Activated naive CD4-positive, alpha-beta T cell treated with anti-CD3 and anti-CD28 coated beads, Interleukin-2, amount 50 U/mL, for 72 hours (primary cell): ENCODE measurements around the gene FLOT2. TPM values are rescaled to one million over a fixed set of nuclear protein-coding genes. Genes with fewer than 3 reads are reported as not detected.
A peak's percentile ranks its signal among the peaks of the same experiment; 100 is the strongest.
"Not testable (repeated sequence)": the region's sequence is repeated elsewhere in the genome, so short reads cannot be mapped to it uniquely, and the experiment has no call there.

Experiments used
- ATAC-seq, 2 donors: fragments of 150-1000 bp; cut with Tn5 transposase; 2 replicates each; pipeline ENCODE4 v1.10.0; 2021; ENCODE audit warnings: mild to moderate bottlenecking in 2 of 2, moderate library complexity in 2 of 2
- DNase-seq, 2 donors: peaks; one replicate each; pipeline ENCODE4 v3.0.0; 2021 to 2022; ENCODE audit warnings: low spot score in 2 of 2
- H3K27ac Mint-ChIP-seq, 2 donors: one replicate each; pipeline ENCODE4 v1.8.0; 2022; ENCODE audit warnings: mild to moderate bottlenecking in 2 of 2, mixed read lengths in 2 of 2
- H3K36me3 Mint-ChIP-seq, 2 donors: one replicate each; pipeline ENCODE4 v1.8.0; 2022; ENCODE audit warnings: mixed read lengths in 2 of 2
- H3K9me3 Mint-ChIP-seq, 2 donors: one replicate each; pipeline ENCODE4 v1.8.0; 2022; ENCODE audit warnings: mixed read lengths in 2 of 2
- total RNA-seq, 2 donors: library from RNA; stranded (reverse); gene quantifications; one replicate each; pipeline ENCODE4 v1.2.3, GENCODE V29; 2022

Gene FLOT2
- total RNA-seq, 2 donors from 2014 or later = 44.9 to 102 TPM

DNA sequence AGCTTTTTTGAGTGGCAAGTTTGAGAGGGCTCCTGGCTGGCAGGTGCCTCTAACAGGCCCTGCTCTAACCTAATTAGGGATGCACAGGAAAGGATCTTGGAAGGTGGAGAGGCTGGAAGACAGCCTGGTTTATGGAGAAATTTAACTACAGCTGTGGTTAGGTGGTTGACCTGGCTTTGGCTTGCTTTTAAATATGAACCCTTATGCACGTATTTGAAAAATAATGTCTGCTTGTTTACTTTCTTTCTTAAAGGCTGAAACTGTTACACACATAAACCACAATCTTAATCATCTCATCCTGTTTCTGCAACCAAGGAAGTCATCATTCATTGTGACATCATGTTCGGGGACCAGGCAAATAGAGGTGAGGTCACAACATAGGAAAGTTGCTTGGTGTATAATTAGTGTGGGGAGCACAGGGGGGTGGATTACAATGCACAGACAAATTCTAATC lies 28.4 kb upstream of the FLOT2 start:
- Mint-ChIP-seq H3K9me3 (peaks cover 11 to 12% of the 10 kb centered on the region in 2 donors), H3K27ac (peak overlapping the region; percentile 13 to 85), H3K36me3 (peaks cover 56 to 83% of the 10 kb centered on the region in 2 donors)
- ATAC-seq (peak; percentile 73 to 83), DNase-seq (peak in 1 of 2 donors; percentile 27)

DNA sequence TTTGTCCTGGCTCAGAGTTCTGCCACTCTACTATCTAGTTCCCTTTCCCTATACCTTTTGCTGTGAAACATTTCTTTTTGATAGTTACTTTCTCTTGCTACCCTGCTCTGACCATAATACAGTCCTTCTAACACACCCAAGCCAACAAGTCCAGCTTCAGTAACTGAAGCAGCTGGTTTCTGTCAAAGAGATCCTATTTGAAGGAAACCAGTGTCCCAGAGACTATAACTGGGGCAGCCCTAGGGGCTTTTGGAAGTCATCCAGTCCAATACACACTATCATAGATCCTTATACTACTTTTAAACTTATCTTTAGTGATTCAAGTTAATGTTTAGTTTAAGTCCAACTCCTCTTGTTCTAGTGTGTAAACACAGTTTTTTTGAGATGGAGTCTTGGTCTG lies 22.7 kb upstream of the FLOT2 start:
- DNase-seq (no peak), ATAC-seq (no peak)
- Mint-ChIP-seq H3K27ac (peak overlapping the region in 1 of 2 donors; percentile 82), H3K36me3 (peaks cover 37 to 68% of the 10 kb centered on the region in 2 donors), H3K9me3 (peaks cover 2 to 3% of the 10 kb centered on the region in 2 donors)

DNA sequence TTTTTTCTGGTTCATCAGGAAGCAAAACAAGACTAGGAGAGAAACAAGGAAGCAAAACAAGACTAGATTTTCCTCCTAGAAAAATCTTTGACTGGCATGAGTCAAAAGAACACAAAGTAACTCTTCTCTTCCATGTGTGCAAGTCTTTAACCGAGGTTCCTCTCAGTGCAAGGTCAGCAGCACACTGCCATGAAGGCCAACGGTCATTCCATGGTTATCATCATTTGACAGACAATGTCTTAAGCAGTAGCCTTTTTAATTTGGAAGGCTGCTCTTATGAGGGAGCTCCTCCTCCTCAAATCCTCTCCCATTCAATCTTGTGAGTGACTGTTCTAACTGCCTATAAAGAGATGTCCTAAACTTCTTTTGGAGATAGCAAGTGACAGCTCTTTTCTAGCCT lies 20.8 kb upstream of the FLOT2 start:
- H3K9me3 Mint-ChIP-seq = peaks cover 8 to 10% of the 10 kb centered on the region in 2 donors
- H3K27ac Mint-ChIP-seq = peak overlapping the region; percentile 16 to 50
- DNase-seq (no peak), ATAC-seq (no peak)
- H3K36me3 Mint-ChIP-seq = peaks cover 32 to 67% of the 10 kb centered on the region in 2 donors

DNA sequence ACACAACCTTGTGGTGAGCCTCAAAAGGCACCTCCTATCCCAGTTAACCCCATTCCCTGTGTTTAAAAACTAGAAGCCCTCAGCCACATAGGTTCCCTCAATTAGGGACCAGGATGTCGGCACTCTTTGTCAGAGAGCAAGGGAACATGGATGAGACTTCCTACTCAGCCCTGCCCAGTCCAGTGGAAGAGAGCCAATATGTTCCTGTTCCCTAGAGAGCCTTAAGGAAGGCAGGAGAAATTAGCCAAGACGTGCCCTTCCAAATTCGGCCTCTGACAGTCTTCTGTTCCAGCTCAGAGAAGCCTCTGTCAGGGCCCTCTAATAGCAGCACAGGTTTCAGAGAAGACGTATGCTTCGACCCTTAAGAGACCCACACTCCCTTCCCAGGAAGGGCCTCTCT lies 19.9 kb upstream of the FLOT2 start:
- peak overlapping the region in 1 of 2 donors; percentile 16 for H3K27ac Mint-ChIP-seq
- H3K36me3 Mint-ChIP-seq = peaks cover 32 to 59% of the 10 kb centered on the region in 2 donors
- DNase-seq (no peak), ATAC-seq (no peak)
- peaks cover 8 to 10% of the 10 kb centered on the region in 2 donors for H3K9me3 Mint-ChIP-seq

DNA sequence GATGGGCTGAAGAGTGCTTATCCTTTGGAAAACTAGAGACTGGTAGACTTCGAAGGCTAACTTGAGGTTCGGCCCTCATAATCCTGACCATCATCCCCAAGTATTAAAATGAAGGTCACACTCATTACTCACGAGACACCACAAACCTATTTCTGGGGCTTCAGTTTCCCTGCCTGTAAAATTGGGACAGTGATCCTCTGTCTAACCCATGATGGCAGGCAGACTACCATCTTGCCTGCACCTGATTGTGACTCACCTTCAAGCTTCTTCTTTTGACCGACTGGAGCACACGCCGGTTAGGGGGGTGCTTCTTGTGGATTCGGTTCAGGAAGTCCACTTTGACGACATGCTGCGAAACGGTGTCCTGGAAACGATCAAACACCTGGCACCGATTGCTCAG lies 19.5 kb upstream of the FLOT2 start:
- peaks cover 8 to 10% of the 10 kb centered on the region in 2 donors for H3K9me3 Mint-ChIP-seq
- ATAC-seq (no peak), DNase-seq (no peak)
- H3K27ac Mint-ChIP-seq = peak overlapping the region; percentile 25 to 79
- peaks cover 34 to 58% of the 10 kb centered on the region in 2 donors for H3K36me3 Mint-ChIP-seq

- DNase-seq = no peak
- H3K9me3 Mint-ChIP-seq = peaks cover 8 to 10% of the 10 kb centered on the region in 2 donors
- peak overlapping the region; percentile 25 to 85 for H3K27ac Mint-ChIP-seq
- H3K36me3 Mint-ChIP-seq = peaks cover 33 to 53% of the 10 kb centered on the region in 2 donors
- ATAC-seq = peak in 1 of 2 donors; percentile 43
Measured at GRCh38 chr17:28916302-28916934, 18.9 kb upstream of the FLOT2 start.

DNA sequence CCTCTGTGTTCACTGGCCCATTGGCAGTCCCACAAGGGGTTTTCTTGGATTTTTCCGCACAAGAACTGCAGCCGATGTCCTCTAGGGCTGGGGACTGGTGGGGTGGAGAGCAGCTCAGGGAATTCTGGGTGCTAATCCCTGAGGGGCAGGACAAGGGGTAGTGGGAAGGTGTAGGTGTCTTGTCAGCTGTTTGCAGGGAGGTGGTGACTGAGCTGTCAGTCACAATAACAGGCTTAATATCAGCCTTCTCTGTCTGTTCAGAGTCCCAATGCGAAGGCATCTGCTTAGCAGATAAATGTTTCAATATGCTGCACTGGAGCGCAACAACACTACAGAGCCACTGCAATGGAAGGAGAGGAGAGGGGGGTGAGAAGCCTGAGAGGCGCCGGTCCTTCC lies 15.4 kb upstream of the FLOT2 start:
- Mint-ChIP-seq H3K36me3 (peaks cover 30 to 32% of the 10 kb centered on the region in 2 donors), H3K9me3 (peaks cover 8 to 10% of the 10 kb centered on the region in 2 donors), H3K27ac (peak overlapping the region in 1 of 2 donors; percentile 8)
- ATAC-seq (no peak), DNase-seq (no peak)

GRCh38 chr17:28912281-28912937 lies 14.9 kb upstream of the FLOT2 start:
- Mint-ChIP-seq H3K27ac (peak overlapping the region; percentile 13 to 36), H3K36me3 (peaks cover 28 to 32% of the 10 kb centered on the region in 2 donors), H3K9me3 (peaks cover 8 to 10% of the 10 kb centered on the region in 2 donors)
- no peak for ATAC-seq
- DNase-seq = no peak

GRCh38 chr17:28911411-28912045 lies 14.0 kb upstream of the FLOT2 start:
- peaks cover 22 to 29% of the 10 kb centered on the region in 2 donors for H3K36me3 Mint-ChIP-seq
- peaks cover 8 to 10% of the 10 kb centered on the region in 2 donors for H3K9me3 Mint-ChIP-seq
- DNase-seq (no peak), ATAC-seq (no peak)
- peak overlapping the region in 1 of 2 donors; percentile 13 for H3K27ac Mint-ChIP-seq

- H3K27ac Mint-ChIP-seq = no peak overlapping the region
- ATAC-seq (no peak), DNase-seq (no peak)
- H3K9me3 Mint-ChIP-seq = peaks cover 8 to 10% of the 10 kb centered on the region in 2 donors
- H3K36me3 Mint-ChIP-seq = peaks cover 16 to 19% of the 10 kb centered on the region in 2 donors
Measured at GRCh38 chr17:28910534-28910933, 13.0 kb upstream of the FLOT2 start.

- DNase-seq (no peak), ATAC-seq (no peak)
- Mint-ChIP-seq H3K9me3 (no peaks in the 10 kb centered on the region), H3K27ac (peak overlapping the region; percentile 57 to 90), H3K36me3 (peaks cover 3 to 6% of the 10 kb centered on the region in 2 donors)
Measured at GRCh38 chr17:28908640-28909167, 11.2 kb upstream of the FLOT2 start.

DNA sequence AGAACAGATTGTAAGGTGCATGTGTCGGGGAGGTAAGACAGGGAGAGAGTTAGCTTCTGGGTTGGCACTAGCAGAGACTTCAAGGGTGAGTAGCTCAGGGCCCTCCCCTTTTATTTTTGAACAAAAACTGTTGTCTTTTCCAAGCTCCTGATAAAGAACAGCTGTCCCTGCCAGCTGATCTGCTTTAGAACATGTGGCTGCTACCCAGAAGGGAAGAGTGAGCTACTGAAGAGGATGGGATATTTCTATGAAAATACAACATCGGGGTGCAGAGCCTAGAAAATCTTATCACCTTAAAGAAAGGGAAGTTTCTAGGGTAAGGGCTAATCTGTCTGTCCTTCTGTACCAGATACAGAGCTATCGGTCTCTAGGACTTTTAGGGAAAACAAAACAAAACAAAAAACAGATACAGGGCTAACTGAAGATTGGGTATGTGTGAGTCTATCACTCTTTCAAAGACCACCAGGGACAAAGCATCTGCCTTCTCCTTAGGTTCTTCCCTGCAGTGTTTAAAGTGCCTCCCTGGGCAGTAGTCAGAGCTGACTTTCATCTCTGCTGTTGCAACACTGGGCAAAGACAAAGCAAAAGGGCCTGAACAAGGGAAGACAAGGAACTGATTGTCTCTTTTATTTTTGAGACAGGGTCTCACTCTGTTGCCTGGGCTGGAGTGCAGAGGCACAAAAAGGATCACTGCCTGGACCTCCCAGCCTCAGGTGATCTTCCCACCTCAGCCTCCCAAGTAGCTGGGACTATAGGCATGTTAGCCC lies 10.4 kb upstream of the FLOT2 start:
- no peak for ATAC-seq
- Mint-ChIP-seq H3K27ac (peak overlapping the region in 1 of 2 donors; percentile 94), H3K36me3 (peaks cover 0 to 6% of the 10 kb centered on the region in 2 donors), H3K9me3 (no peaks in the 10 kb centered on the region)
- no peak for DNase-seq

- H3K36me3 Mint-ChIP-seq = peaks cover 5 to 7% of the 10 kb centered on the region in 2 donors
- H3K9me3 Mint-ChIP-seq = no peaks in the 10 kb centered on the region
- peak overlapping the region in 1 of 2 donors; percentile 94 for H3K27ac Mint-ChIP-seq
- ATAC-seq (no peak), DNase-seq (no peak)
Measured at GRCh38 chr17:28906706-28907438, 9.3 kb upstream of the FLOT2 start.

- no peak for ATAC-seq
- Mint-ChIP-seq H3K27ac (peak overlapping the region in 1 of 2 donors; percentile 94), H3K36me3 (peaks cover 10% of the 10 kb centered on the region in 2 donors), H3K9me3 (no peaks in the 10 kb centered on the region)
- DNase-seq = no peak
Measured at GRCh38 chr17:28906276-28906675, 8.7 kb upstream of the FLOT2 start.

- H3K36me3 Mint-ChIP-seq = peaks cover 16 to 19% of the 10 kb centered on the region in 2 donors
- H3K27ac Mint-ChIP-seq = no peak overlapping the region
- ATAC-seq = no peak
- no peak for DNase-seq
- peaks cover 0 to 5% of the 10 kb centered on the region in 2 donors for H3K9me3 Mint-ChIP-seq
Measured at GRCh38 chr17:28904800-28905199, 7.3 kb upstream of the FLOT2 start.

DNA sequence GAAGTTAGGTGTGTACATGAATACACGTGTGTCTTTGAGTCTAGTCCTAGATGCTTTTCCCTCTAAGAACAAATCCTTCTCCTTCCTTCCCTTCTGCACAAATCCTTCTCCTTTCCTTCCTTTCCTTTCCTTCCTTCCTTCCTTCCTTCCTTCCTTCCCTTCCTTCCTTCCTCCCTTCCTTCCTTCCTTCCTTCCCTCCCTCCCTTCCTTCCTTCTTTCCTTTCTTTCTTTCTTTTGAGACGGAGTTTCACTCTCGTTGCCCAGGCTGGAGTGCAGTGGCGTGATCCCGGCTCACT lies 6.0 kb upstream of the FLOT2 start:
- Mint-ChIP-seq H3K36me3 (peaks cover 16 to 22% of the 10 kb centered on the region in 2 donors), H3K27ac (peak overlapping the region; percentile 16 to 82)
- not testable (repeated sequence) for DNase-seq, ATAC-seq, H3K9me3 Mint-ChIP-seq
